GM19463 (cell line): ENCODE results near the gene HIF3A.
"Not testable (repeated sequence)": the region's sequence is repeated elsewhere in the genome, so short reads cannot be mapped to it uniquely, and the experiment has no call there.

Experiments
- ATAC-seq: cut with Tn5 transposase; IDR thresholded peaks from one replicate; pipeline ENCODE4 v1.9.1; 2021; ENCODE audit warnings: mild to moderate bottlenecking, moderate library complexity; ENCODE audit not compliant: unreplicated experiment

The HIF3A gene

DNA sequence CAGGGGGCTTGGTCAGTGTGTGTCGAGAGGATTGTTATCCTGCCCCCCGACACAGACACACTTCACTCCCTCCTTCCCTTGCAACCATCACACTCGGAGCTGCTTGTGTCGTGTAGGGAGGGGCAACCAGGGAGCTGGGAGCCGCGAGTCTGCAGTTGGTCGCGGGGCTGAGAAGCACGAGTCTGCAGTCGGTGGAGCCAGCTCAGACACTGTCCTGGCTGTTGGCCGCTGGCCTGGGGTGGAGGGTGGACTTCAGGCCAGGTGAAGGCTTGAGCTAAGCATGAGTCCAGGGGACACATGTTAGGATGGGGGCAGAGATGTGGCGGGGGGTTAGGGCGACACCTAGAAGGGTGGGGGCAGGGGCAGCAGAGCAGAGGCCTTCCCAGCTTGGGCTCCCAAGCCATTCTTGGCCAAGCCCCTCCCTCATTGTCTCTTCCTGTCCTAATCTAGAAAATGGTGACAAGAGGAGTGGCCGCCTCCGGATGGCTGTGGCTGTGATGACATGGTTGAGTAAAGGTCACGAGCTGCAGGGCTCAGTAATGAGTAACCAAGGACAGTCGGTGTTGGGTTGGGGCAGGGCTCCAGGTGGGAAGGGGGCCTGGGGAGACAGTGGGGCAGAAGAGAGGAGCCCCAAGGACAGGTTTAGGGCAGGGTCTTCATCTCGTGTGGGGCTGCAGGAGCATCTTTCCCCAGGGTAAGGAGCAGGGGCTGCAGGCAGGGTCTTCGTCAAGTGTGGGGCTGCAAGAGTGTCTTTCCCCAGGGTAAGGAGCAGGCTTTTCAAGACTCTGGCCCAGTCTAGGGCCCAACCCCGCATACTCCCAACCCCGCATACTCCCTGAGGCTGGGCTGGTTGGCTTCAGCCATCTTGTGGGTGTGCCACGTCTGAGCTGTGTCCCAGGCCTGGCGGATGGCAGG, 58.6 kb downstream of the HIF3A start:
- peak; percentile 48 for ATAC-seq

- no peak for ATAC-seq
These were observed 59.6 kb downstream of the HIF3A start for GRCh38 chr19:46356149-46357055.

DNA sequence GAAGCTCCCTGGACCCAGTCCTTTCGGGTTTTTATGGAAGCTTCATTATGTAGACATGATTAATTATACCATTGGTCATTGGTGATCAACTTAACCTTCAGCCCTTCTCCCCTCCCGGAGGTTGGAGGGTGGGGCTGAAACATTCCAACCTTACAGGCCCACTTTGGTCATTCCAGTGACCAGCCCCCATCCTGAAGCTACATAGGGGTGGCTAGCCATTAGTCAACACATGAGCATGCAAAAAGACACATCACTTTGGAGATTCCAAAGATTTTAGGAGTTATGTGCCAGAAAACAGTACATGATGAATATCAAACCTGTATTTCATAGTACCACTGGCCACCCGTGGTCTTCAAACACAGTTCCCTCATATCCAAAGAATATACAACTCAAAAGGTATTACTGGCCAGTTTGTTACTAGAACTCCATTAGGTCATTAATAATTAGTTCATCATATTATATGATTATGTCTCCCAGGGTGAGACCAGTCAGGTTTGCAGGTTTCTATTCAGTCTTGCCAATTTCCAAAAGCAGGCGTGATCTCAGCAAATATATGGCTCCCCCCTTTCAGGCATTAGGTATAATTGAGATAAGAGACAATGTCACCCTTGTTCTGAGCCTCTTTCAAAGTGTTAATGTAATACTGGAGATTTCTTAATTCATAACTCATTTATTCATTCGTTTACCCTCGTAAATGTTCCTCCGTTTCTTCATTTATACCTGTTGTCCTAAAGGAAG, 61.2 kb downstream of the HIF3A start:
- ATAC-seq: no peak

DNA sequence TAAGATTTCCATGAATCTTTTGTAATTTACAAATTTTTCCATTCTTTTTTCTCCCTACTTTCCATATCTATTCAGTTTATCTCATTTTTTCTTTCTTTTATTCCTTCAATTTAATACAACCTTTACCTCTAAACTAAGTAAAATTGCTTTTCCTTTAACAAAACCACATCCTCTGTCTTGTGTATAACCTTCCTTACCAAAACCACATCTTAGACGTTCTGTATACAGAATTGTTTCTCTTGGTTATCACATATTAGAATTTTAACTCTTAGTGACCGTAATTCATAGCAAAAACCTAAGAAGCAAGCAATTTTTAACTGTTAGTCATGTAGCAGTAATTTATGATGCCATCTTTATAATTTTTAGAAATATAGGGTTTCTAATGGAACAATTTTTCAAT, 65.1 kb downstream of the HIF3A start:
- ATAC-seq: no peak

DNA sequence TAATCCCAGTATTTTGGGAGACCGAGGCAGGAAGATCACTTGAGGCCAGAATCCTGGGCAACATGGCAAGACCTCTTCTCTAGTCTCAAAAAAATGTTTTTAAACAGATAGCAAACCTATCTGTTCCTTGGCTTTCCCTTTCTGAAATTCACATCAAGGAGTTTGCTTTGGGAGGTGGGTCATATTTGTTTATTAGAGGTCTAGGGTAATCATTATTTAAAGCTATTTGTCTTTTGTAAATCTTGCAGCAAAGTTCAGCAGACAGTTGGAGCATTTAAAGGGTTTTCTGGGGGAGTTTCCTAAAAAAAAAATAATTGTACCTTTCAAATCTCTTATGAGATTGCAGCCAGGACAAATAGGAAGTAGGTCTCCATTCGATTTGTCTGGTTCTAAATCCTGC, 67.5 kb downstream of the HIF3A start:
- no peak for ATAC-seq

GRCh38 chr19:46365561-46365960, 68.7 kb downstream of the HIF3A start:
- ATAC-seq: no peak

- ATAC-seq: no peak
These were observed 69.9 kb downstream of the HIF3A start for GRCh38 chr19:46366620-46367292.

GRCh38 chr19:46367426-46367825, 70.6 kb downstream of the HIF3A start:
- ATAC-seq: no peak

DNA sequence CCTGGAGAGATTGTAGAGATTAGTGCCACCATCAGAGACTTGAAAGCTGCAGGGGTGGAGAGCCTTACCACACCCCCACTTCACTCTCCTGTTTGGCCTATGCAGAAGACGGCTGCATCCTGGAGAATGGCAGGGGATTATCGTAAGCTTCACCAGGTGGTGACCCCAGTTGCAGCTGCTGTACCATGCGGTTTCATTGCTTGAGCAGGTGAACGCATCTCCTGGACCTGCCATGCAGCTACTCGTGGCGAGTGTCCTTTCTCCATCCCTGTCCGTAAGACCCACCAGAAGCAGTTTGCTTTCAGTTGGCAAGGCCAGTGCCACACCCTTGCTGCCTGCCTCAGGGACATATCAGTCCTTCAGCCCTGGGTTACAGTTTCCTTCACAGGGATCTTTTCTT, 71.3 kb downstream of the HIF3A start:
- ATAC-seq: no peak

DNA sequence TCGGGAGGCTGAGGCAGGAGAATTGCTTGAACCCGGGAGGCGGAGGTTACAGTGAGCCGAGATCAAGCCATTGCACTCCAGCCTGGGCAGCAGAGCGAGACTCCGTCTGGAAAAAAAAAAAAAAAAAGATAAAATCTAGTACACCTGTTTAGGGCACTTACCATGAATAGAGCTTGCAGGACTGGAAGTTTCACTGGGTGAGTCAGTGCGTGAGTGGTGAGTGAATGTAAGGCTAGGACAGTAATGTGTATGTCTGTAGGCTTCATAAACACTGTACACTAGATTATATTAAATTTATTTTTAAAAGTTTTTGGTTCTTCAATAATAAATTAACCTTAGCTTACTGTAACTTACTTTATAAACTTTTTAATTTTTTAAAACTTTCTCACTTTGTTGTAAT, 73.0 kb downstream of the HIF3A start:
- ATAC-seq: no peak

GRCh38 chr19:46371371-46371901, 74.6 kb downstream of the HIF3A start:
- ATAC-seq: no peak

GRCh38 chr19:46372901-46373490, 76.2 kb downstream of the HIF3A start:
- ATAC-seq: no peak

GRCh38 chr19:46373491-46374359, 76.9 kb downstream of the HIF3A start:
- ATAC-seq: no peak

GRCh38 chr19:46374536-46375475, 78.0 kb downstream of the HIF3A start:
- no peak for ATAC-seq

- not testable (repeated sequence) for ATAC-seq
These were observed 78.7 kb downstream of the HIF3A start for GRCh38 chr19:46375476-46376067.

GRCh38 chr19:46376241-46377153, 79.7 kb downstream of the HIF3A start:
- ATAC-seq: no peak
